Chondrocyte (in vitro differentiated cells): Measurements from ENCODE around the gene RNF208. TPM values are rescaled to one million over a fixed set of nuclear protein-coding genes. Genes with fewer than 3 reads are reported as not detected.

Experiments used
- DNase-seq: peaks from one replicate; pipeline ENCODE4 v3.0.0; 2021; ENCODE audit warnings: mixed read lengths, low spot score
- H3K27ac Mint-ChIP-seq: one replicate; pipeline ENCODE4 v1.8.0; 2021; ENCODE audit warnings: mild to moderate bottlenecking, moderate library complexity, mixed read lengths; ENCODE audit not compliant: unreplicated experiment
- H3K27me3 Mint-ChIP-seq: 2 replicates; pipeline ENCODE4 v1.8.0; 2021; ENCODE audit warnings: low read depth, mixed read lengths
- H3K36me3 Mint-ChIP-seq: 2 replicates; pipeline ENCODE4 v1.8.0; 2021; ENCODE audit warnings: low read depth, mixed read lengths
- H3K4me1 Mint-ChIP-seq: 2 replicates; pipeline ENCODE4 v1.8.0; 2021; ENCODE audit warnings: low read depth, mild to moderate bottlenecking, mixed read lengths
- H3K4me3 Mint-ChIP-seq: one replicate; pipeline ENCODE4 v1.8.0; 2021; ENCODE audit warnings: mild to moderate bottlenecking, moderate library complexity, mixed read lengths; ENCODE audit not compliant: unreplicated experiment
- H3K9me3 Mint-ChIP-seq: 2 replicates; pipeline ENCODE4 v1.8.0; 2021; ENCODE audit warnings: low read depth, mixed read lengths
- CTCF ChIP-seq: fragments of 200-600 bp; sonication (generic); IDR thresholded peaks from 2 replicates; pipeline ENCODE4 v1.5.0; 2021; ENCODE audit warnings: antibody characterized with exemption, mild to moderate bottlenecking, moderate library complexity
- total RNA-seq: library from RNA; stranded (reverse); gene quantifications from 3 replicates; pipeline ENCODE4 v1.2.1, GENCODE V29; 2021

Gene RNF208
- total RNA-seq, 1 donor from 2014 or later, result 3.3 TPM

GRCh38 chr9:137170486-137171148 is 51.4 kb downstream of the RNF208 start:
- DNase-seq, result no peak
- TF ChIP-seq CTCF, result no peak
- H3K27me3 Mint-ChIP-seq, result peaks cover 13% of the 10 kb centered on the region
- no peaks in the 10 kb centered on the region for H3K36me3 Mint-ChIP-seq
- no peak overlapping the region for H3K4me3 Mint-ChIP-seq
- no peak overlapping the region for H3K27ac Mint-ChIP-seq
- H3K4me1 Mint-ChIP-seq, result peaks cover 3% of the 10 kb centered on the region
- no peaks in the 10 kb centered on the region for H3K9me3 Mint-ChIP-seq

Other genes starting within 250 kb of the RNF208 start
- gene PTGDS, start 244.7 kb downstream of the RNF208 start, total RNA-seq, result 24.2 to 80.4 TPM (median 76.8 TPM) in 3 replicates
- gene LCNL1, start 239.2 kb downstream of the RNF208 start, total RNA-seq, result 0.15 to 5.8 TPM (median 5.2 TPM) in 3 replicates
- gene PAXX, start 229.8 kb downstream of the RNF208 start, total RNA-seq, result 34.4 to 38.7 TPM (median 36.8 TPM) in 3 replicates
- 4.9 to 5.5 TPM in 2 of 3 replicates, not detected in the other for gene CLIC3, start 225.7 kb downstream of the RNF208 start, total RNA-seq
- 55.3 to 62.4 TPM (median 59.1 TPM) in 3 replicates for gene ABCA2, start 194.0 kb downstream of the RNF208 start, total RNA-seq
- gene FUT7, start 190.2 kb downstream of the RNF208 start, total RNA-seq, result not detected in 3 replicates
- 88.1 to 90.8 TPM (median 88.7 TPM) in 3 replicates for gene NPDC1, start 176.1 kb downstream of the RNF208 start, total RNA-seq
- gene ENTPD2, start 168.2 kb downstream of the RNF208 start, total RNA-seq, result 0.15 TPM in 1 of 3 replicates, not detected in the others
- 0.87 to 3.2 TPM (median 2.5 TPM) in 3 replicates for gene SAPCD2, start 151.7 kb downstream of the RNF208 start, total RNA-seq
- 26.1 to 44.0 TPM (median 41.7 TPM) in 3 replicates for gene UAP1L1, start 144.7 kb downstream of the RNF208 start, total RNA-seq
- 105 to 117 TPM (median 106 TPM) in 3 replicates for gene MAN1B1, start 135.3 kb downstream of the RNF208 start, total RNA-seq
- gene DPP7, start 107.5 kb downstream of the RNF208 start, total RNA-seq, result 54.0 to 85.0 TPM (median 82.2 TPM) in 3 replicates
- 0.07 TPM in 1 of 3 replicates, not detected in the others for gene GRIN1, start 83.1 kb downstream of the RNF208 start, total RNA-seq
- gene LRRC26, start 52.2 kb downstream of the RNF208 start, total RNA-seq, result not detected in 3 replicates
- not detected in 3 replicates for gene TMEM210, start 50.2 kb downstream of the RNF208 start, total RNA-seq
- 40.3 to 62.6 TPM (median 41.0 TPM) in 3 replicates for gene ANAPC2, start 33.7 kb downstream of the RNF208 start, total RNA-seq
- gene SSNA1, start 33.6 kb downstream of the RNF208 start, total RNA-seq, result 54.5 to 57.8 TPM (median 55.5 TPM) in 3 replicates
- gene TPRN, start 21.5 kb downstream of the RNF208 start, total RNA-seq, result 19.5 to 20.0 TPM (median 19.7 TPM) in 3 replicates
- gene TMEM203, start 16.6 kb downstream of the RNF208 start, total RNA-seq, result 34.9 to 36.8 TPM (median 36.7 TPM) in 3 replicates
- 10.8 to 17.7 TPM (median 13.2 TPM) in 3 replicates for gene NDOR1, start 16.5 kb downstream of the RNF208 start, total RNA-seq
- gene CYSRT1, start 2.9 kb upstream of the RNF208 start, total RNA-seq, result 0.44 to 0.92 TPM (median 0.79 TPM) in 3 replicates
- gene RNF224, start 5.3 kb upstream of the RNF208 start, total RNA-seq, result 0.22 TPM in 1 of 3 replicates, not detected in the others
- gene SLC34A3, start 8.7 kb upstream of the RNF208 start, total RNA-seq, result not detected in 3 replicates
- 117 to 155 TPM (median 121 TPM) in 3 replicates for gene TUBB4B, start 19.0 kb upstream of the RNF208 start, total RNA-seq
- not detected in 3 replicates for gene STPG3, start 29.0 kb upstream of the RNF208 start, total RNA-seq
- gene NELFB, start 33.1 kb upstream of the RNF208 start, total RNA-seq, result 48.0 to 55.1 TPM (median 52.4 TPM) in 3 replicates
- gene TOR4A, start 55.5 kb upstream of the RNF208 start, total RNA-seq, result 0.85 to 3.5 TPM (median 3.4 TPM) in 3 replicates
- gene NRARP, start 80.0 kb upstream of the RNF208 start, total RNA-seq, result 0.39 to 6.9 TPM (median 6.7 TPM) in 3 replicates
- gene EXD3, start 200.9 kb upstream of the RNF208 start, total RNA-seq, result 10.7 to 15.7 TPM (median 11.6 TPM) in 3 replicates
- gene NOXA1, start 201.2 kb upstream of the RNF208 start, total RNA-seq, result 0.97 to 2.5 TPM (median 2.0 TPM) in 3 replicates
- gene ENTPD8, start 219.1 kb upstream of the RNF208 start, total RNA-seq, result 0.10 TPM in 1 of 3 replicates, not detected in the others
- gene NSMF, start 237.1 kb upstream of the RNF208 start, total RNA-seq, result 81.5 to 86.8 TPM (median 86.1 TPM) in 3 replicates